Neuronal stem cell (in vitro differentiated cells): ENCODE measurements around the gene FTCD.

Experiments used
- DNase-seq: peaks from one replicate; pipeline ENCODE4 v3.0.0-alpha.2; 2013; ENCODE audit warnings: low spot score
- H2AFZ ChIP-seq: one replicate; pipeline ENCODE4 v1.6.1; 2013; ENCODE audit warnings: mild to moderate bottlenecking, low read length, inconsistent platforms
- H2AK5ac ChIP-seq: 2 replicates; pipeline ENCODE4 v1.6.1; 2013; ENCODE audit warnings: low read depth, mild to moderate bottlenecking, inconsistent platforms, low read length, moderate library complexity, mixed read lengths
- H2BK120ac ChIP-seq: 2 replicates; pipeline ENCODE4 v1.6.1; 2013; ENCODE audit warnings: low read depth, mild to moderate bottlenecking, inconsistent platforms, low read length, moderate library complexity, mixed read lengths
- H2BK12ac ChIP-seq: one replicate; pipeline ENCODE4 v1.6.1; 2013; ENCODE audit warnings: low read length, inconsistent platforms
- H2BK15ac ChIP-seq: 2 replicates; pipeline ENCODE4 v1.6.1; 2013; ENCODE audit warnings: mild to moderate bottlenecking, low read length, inconsistent platforms, mixed read lengths
- H2BK5ac ChIP-seq: one replicate; pipeline ENCODE4 v1.6.1; 2013; ENCODE audit warnings: inconsistent platforms, mild to moderate bottlenecking, low read length, moderate library complexity
- H3K14ac ChIP-seq: one replicate; pipeline ENCODE4 v1.6.1; 2013; ENCODE audit warnings: low read length, inconsistent platforms
- H3K18ac ChIP-seq: 2 replicates; pipeline ENCODE4 v1.6.1; 2013; ENCODE audit warnings: low read length, inconsistent platforms
- H3K23ac ChIP-seq: 2 replicates; pipeline ENCODE4 v1.6.1; 2013; ENCODE audit warnings: low read depth, mild to moderate bottlenecking, mixed read lengths, low read length, inconsistent platforms; ENCODE audit not compliant: poor library complexity
- H3K27ac ChIP-seq: replicated peaks from 3 replicates; pipeline ENCODE4 v1.5.1; 2013; ENCODE audit warnings: low read length, inconsistent platforms
- H3K27me3 ChIP-seq, 3 experiments: 2 replicates each; pipeline ENCODE4 v1.6.1; 2013; ENCODE audit warnings: low read length in 3 of 3, mild to moderate bottlenecking in 2 of 3, inconsistent platforms in 1 of 3, low read depth in 1 of 3, mixed read lengths in 1 of 3, moderate library complexity in 1 of 3; ENCODE audit not compliant: control insufficient read depth in 3 of 3, insufficient read depth in 3 of 3
- H3K36me3 ChIP-seq, 2 donors: replicated peaks in 1 of 2; 2 replicates each; pipeline ENCODE4 v1.6.1; 2013; ENCODE audit warnings: low read length in 2 of 2; ENCODE audit not compliant: control insufficient read depth in 2 of 2, insufficient read depth in 2 of 2
- H3K4ac ChIP-seq: 2 replicates; pipeline ENCODE4 v1.6.1; 2013; ENCODE audit warnings: inconsistent platforms, mild to moderate bottlenecking, low read length, moderate library complexity
- H3K4me1 ChIP-seq, 2 donors: 1 replicate in 1 of 2; 2 replicates in 1 of 2; pipeline ENCODE4 v1.6.1; 2013; ENCODE audit warnings: low read length in 2 of 2, low read depth in 1 of 2; ENCODE audit not compliant: control insufficient read depth in 2 of 2, insufficient read depth in 1 of 2
- H3K4me2 ChIP-seq: one replicate; pipeline ENCODE4 v1.6.1; 2013; ENCODE audit warnings: mild to moderate bottlenecking, low read length, inconsistent platforms; ENCODE audit not compliant: insufficient read depth, poor library complexity, severe bottlenecking
- H3K4me3 ChIP-seq, 2 donors: 2 replicates each; pipeline ENCODE4 v1.5.1; 2013; ENCODE audit warnings: low read length in 2 of 2, mild to moderate bottlenecking in 2 of 2, inconsistent platforms in 1 of 2, moderate library complexity in 1 of 2
- H3K79me1 ChIP-seq: one replicate; pipeline ENCODE4 v1.6.1; 2013; ENCODE audit warnings: low read depth, mild to moderate bottlenecking, inconsistent platforms, low read length, moderate library complexity
- H3K9ac ChIP-seq: one replicate; pipeline ENCODE4 v1.6.1; 2013; ENCODE audit warnings: mild to moderate bottlenecking, low read depth, low read length, inconsistent platforms; ENCODE audit not compliant: poor library complexity
- H3K9me3 ChIP-seq, 2 donors: replicated peaks in 1 of 2; 2 replicates each; pipeline versions ENCODE3 to v1.6.1; 2013; ENCODE audit warnings: low read length in 2 of 2, mild to moderate bottlenecking in 2 of 2, inconsistent platforms in 1 of 2, low read depth in 1 of 2, mixed read lengths in 1 of 2, moderate library complexity in 1 of 2; ENCODE audit not compliant: control insufficient read depth in 2 of 2, insufficient read depth in 1 of 2
- H4K8ac ChIP-seq: one replicate; pipeline ENCODE4 v1.6.1; 2013; ENCODE audit warnings: low read depth, mild to moderate bottlenecking, inconsistent platforms, low read length, moderate library complexity
- H4K91ac ChIP-seq: one replicate; pipeline ENCODE4 v1.6.1; 2013; ENCODE audit warnings: low read length, low read depth, mild to moderate bottlenecking, inconsistent platforms; ENCODE audit not compliant: poor library complexity
- WGBS, 2 donors: extraction: QIAGEN DNeasy Blood & Tissue Kit; methylation state at CpG; one replicate each; pipeline ENCODE4 v1.1.7; 2013; ENCODE audit warnings: missing lambda C conversion rate in 2 of 2, mixed read lengths in 1 of 2; ENCODE audit not compliant: insufficient read length in 2 of 2, insufficient replicate concordance in 1 of 2; ENCODE audit errors: extremely low coverage in 2 of 2; 5-methylcytosine and 5-hydroxymethylcytosine counted together

Gene FTCD

GRCh38 chr21:46150491-46151121, 4.8 kb downstream of the FTCD start:
- Histone ChIP-seq H2AK5ac (peak overlapping the region; percentile 97), H3K27ac (no peak overlapping the region), H2BK12ac (peak overlapping the region; percentile 84), H3K18ac (peak overlapping the region; percentile 85), H3K79me1 (peaks cover 6% of the 10 kb centered on the region), H3K14ac (no peak overlapping the region), H4K8ac (peak overlapping the region; percentile 65), H2AFZ (no peak overlapping the region), H3K36me3 (no peaks in the 10 kb centered on the region), H3K9me3 (no peaks in the 10 kb centered on the region), H4K91ac (no peak overlapping the region), H3K4me1 (peaks cover 8 to 19% of the 10 kb centered on the region in 2 donors), H2BK15ac (peak overlapping the region; percentile 98), H3K4ac (no peak overlapping the region), H2BK120ac (no peak overlapping the region), H3K23ac (peak overlapping the region; percentile 43), H3K4me3 (no peak overlapping the region), H3K27me3 (no peaks in the 10 kb centered on the region), H3K4me2 (no peak overlapping the region), H2BK5ac (peak overlapping the region; percentile 53), H3K9ac (no peak overlapping the region)
- no peak for DNase-seq
- no CpG with 5 or more reads among the region's 24 CpGs for WGBS, 2 donors

DNA sequence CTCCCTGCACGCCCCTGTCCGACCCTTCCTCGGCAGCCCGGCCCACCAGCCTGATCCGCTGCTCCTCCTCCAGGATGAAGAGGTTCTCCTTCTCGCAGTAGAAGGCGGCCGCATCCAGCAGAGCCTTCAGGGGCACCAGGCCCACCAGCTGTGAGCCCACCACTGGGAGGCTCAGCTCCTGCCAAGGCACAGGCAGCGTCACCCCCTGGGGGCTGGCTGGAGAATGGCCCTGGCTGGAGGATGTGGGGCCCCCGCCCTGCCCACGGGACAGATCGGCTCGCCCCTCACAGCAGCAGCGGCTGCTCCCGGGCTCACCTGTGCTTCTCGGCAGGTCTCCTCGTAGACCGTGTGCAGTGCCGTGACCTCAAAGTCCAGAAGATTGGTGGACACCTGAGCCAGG, 5.3 kb downstream of the FTCD start:
- Histone ChIP-seq H3K23ac (peak overlapping the region; percentile 43), H3K36me3 (no peaks in the 10 kb centered on the region), H2BK5ac (no peak overlapping the region), H3K4me2 (no peak overlapping the region), H3K79me1 (peaks cover 6% of the 10 kb centered on the region), H3K14ac (no peak overlapping the region), H3K4me1 (peaks cover 7 to 15% of the 10 kb centered on the region in 2 donors), H3K9me3 (no peaks in the 10 kb centered on the region), H3K27me3 (no peaks in the 10 kb centered on the region), H2BK12ac (no peak overlapping the region), H3K4me3 (no peak overlapping the region), H2BK15ac (peak overlapping the region; percentile 85), H3K4ac (no peak overlapping the region), H3K9ac (peak overlapping the region; percentile 21), H2AFZ (no peak overlapping the region), H4K8ac (no peak overlapping the region), H2BK120ac (no peak overlapping the region), H3K18ac (peak overlapping the region; percentile 71), H3K27ac (no peak overlapping the region), H4K91ac (no peak overlapping the region), H2AK5ac (peak overlapping the region; percentile 84)
- no peak for DNase-seq
- WGBS, 2 donors = no CpG with 5 or more reads among the region's 19 CpGs

GRCh38 chr21:46149205-46149901, 6.0 kb downstream of the FTCD start:
- Histone ChIP-seq H3K14ac (peak overlapping the region; percentile 97), H2BK5ac (no peak overlapping the region), H2AFZ (no peak overlapping the region), H3K4me2 (no peak overlapping the region), H3K27ac (no peak overlapping the region), H2BK15ac (peak overlapping the region; percentile 3), H3K79me1 (peaks cover 6% of the 10 kb centered on the region), H2BK120ac (no peak overlapping the region), H4K8ac (no peak overlapping the region), H3K36me3 (no peaks in the 10 kb centered on the region), H3K9me3 (peaks cover 0 to 2% of the 10 kb centered on the region in 2 donors), H3K4ac (no peak overlapping the region), H3K18ac (peak overlapping the region; percentile 57), H3K4me3 (no peak overlapping the region), H3K4me1 (peaks cover 7 to 15% of the 10 kb centered on the region in 2 donors), H3K9ac (no peak overlapping the region), H3K23ac (no peak overlapping the region), H2AK5ac (peak overlapping the region; percentile 84), H2BK12ac (no peak overlapping the region), H3K27me3 (no peaks in the 10 kb centered on the region), H4K91ac (no peak overlapping the region)
- no peak for DNase-seq
- no CpG with 5 or more reads among the region's 22 CpGs for WGBS, 2 donors

DNA sequence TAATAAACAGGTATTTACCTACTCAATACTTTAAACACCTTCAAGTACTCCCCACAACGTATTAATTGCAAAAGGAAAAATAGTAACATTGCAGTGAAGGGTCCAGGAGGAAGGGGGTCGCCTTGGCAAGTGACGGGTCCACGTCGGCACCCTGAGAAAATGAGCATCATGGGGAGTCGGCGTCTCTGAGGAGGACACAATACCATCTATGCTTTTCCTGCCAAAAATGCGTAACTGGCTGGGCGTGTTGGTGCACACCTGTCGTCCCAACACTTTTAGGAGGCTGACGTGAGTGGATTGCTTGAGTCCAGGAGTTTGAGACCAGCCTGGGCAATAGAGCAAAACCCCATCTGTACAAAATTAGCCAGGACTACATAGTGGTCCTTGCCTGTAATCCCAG, 7.3 kb downstream of the FTCD start:
- no peak overlapping the region for H3K27ac ChIP-seq
- H3K9me3 ChIP-seq = peaks cover 0 to 2% of the 10 kb centered on the region in 2 donors
- no CpG with 5 or more reads among the region's 11 CpGs for WGBS, 2 donors
- no peak overlapping the region for H2BK12ac ChIP-seq
- no peak overlapping the region for H4K91ac ChIP-seq
- H2AK5ac ChIP-seq = no peak overlapping the region
- H3K4me2 ChIP-seq = no peak overlapping the region
- no peak overlapping the region for H2BK120ac ChIP-seq
- no peaks in the 10 kb centered on the region for H3K36me3 ChIP-seq
- no peak overlapping the region for H2BK15ac ChIP-seq
- H4K8ac ChIP-seq = no peak overlapping the region
- H2AFZ ChIP-seq = no peak overlapping the region
- H3K18ac ChIP-seq = no peak overlapping the region
- H3K23ac ChIP-seq = no peak overlapping the region
- H3K27me3 ChIP-seq = no peaks in the 10 kb centered on the region
- H3K4me3 ChIP-seq = no peak overlapping the region
- peaks cover 5% of the 10 kb centered on the region for H3K79me1 ChIP-seq
- H2BK5ac ChIP-seq = no peak overlapping the region
- no peak overlapping the region for H3K14ac ChIP-seq
- H3K4me1 ChIP-seq = peaks cover 3 to 13% of the 10 kb centered on the region in 2 donors
- no peak overlapping the region for H3K9ac ChIP-seq
- no peak overlapping the region for H3K4ac ChIP-seq
- no peak for DNase-seq
